ENCODE results near the gene GATA3. TPM values are rescaled to one million over a fixed set of nuclear protein-coding genes. Genes with fewer than 3 reads are reported as not detected.

GATA3 gene
- total and polyA plus RNA-seq, 2 experiments from 2014 or later, result 2.4 to 15.4 TPM

DNA sequence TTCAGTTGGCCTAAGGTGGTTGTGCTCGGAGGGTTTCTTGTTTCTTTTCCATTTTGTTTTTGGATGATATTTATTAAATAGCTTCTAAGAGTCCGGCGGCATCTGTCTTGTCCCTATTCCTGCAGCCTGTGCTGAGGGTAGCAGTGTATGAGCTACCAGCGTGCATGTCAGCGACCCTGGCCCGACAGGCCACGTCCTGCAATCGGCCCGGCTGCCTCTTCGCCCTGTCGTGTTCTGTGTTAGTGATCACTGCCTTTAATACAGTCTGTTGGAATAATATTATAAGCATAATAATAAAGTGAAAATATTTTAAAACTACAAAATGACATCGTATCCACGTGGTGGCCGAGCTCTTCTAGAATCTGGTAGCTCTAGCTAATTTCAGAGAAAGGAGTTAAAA lies 20.4 kb downstream of the GATA3 start:
- Histone ChIP-seq H4K20me1 (ENCODE audit: insufficient read depth, poor library complexity, severe bottlenecking) (no peaks in the 10 kb centered on the region), H2AFZ (no peak overlapping the region), H3K9me2 (replicated peaks; ENCODE audit: insufficient read depth) (no peaks in the 10 kb centered on the region), H3K27me3 (no peaks in the 10 kb centered on the region), H3K4me3 (no peak overlapping the region), H3K27ac (no peak overlapping the region), H3K36me3 (replicated peaks; ENCODE audit: insufficient read depth, low read depth) (no peaks in the 10 kb centered on the region), H3K79me2 (no peaks in the 10 kb centered on the region), H3K9me3 (ENCODE audit: low read depth) (no peaks in the 10 kb centered on the region), H3K4me2 (no peak overlapping the region), H3K4me1 (ENCODE audit: insufficient read depth) (no peaks in the 10 kb centered on the region)
- 94% methylated on average over 14 of the region's 14 CpGs for WGBS (ENCODE audit: low lambda C conversion rate, missing lambda C conversion rate)
- DNase-seq (ENCODE audit: low spot score), result no peak
- TF ChIP-seq EZH2 (IDR thresholded peaks at IDR 0.05; ENCODE audit: borderline replicate concordance) (no peak), EZH2phosphoT487 (IDR thresholded peaks at IDR 0.05; ENCODE audit: low read depth, severe bottlenecking, unreplicated experiment) (no peak), CTCF (IDR thresholded peaks at IDR 0.05; ENCODE audit: poor library complexity) (no peak)

DNA sequence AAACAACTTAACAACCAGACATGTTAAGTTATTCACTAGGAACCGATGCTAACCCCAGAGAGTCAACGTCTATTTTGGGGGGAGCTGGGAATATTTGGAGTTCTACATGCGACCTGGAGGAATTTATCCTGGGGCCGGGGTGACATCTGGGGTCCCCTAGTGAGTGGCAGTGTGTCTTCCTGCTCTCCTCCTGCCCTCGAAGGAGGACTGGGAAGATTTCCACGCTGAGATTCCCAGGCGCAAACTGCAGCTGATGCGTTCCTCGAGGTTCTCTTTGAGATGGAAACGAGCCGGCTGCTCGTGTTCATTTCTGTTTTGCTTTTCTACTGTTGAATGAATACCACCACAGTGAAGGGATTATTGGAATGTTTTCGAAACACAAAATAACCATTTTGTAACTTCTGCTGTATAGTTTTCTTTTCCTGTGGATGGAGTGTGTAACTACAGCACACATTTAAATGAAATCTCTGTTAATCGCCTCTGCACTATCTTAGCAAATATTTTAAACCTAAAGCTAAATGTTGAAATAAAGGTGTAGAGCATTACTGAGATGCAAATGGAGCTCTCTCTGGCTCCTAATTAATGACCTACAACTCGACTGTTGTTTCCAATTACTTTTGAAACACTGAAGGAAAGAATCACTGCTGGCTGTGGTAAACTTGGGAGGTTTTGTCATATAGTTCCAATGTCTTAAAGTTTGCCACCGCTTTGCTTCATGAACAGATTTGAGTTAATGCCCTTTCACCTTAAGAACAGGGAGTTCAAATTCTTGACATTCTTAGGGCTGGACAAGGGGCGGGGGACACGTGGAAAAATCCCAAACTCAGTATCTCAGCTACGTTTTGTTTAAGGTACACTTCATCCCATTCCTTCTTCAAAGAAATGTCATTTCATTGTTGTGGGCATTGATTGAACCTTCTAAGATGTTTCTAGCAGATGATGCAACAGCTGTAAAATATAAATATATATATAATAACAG lies 21.1 kb downstream of the GATA3 start:
- 59% methylated on average over 19 of the region's 19 CpGs for WGBS (ENCODE audit: low lambda C conversion rate, missing lambda C conversion rate)
- TF ChIP-seq EZH2 (IDR thresholded peaks at IDR 0.05; ENCODE audit: borderline replicate concordance), result no peak
- TF ChIP-seq EZH2phosphoT487 (IDR thresholded peaks at IDR 0.05; ENCODE audit: low read depth, severe bottlenecking, unreplicated experiment), result no peak

DNA sequence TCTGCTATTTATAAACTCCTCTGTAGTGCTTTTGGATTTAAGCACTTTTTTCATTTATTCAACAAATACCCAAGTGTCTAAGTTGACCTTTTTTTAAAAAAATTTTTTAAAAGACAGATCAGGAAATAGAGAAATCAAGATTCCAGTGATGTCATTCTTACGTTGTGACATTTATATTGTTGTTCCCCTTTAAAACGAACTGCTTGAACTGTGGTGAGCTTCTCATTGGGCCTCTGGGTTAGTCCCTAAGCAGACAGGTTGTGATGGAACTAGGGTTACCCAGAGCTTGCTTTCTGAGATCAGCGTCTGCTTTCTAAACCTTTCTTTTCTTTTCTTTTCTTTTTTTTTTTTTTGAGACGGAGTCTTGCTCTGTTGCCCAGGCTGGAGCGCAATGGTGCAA lies 22.4 kb downstream of the GATA3 start:
- TF ChIP-seq EZH2 (IDR thresholded peaks at IDR 0.05; ENCODE audit: borderline replicate concordance), result no peak
- no peak for TF ChIP-seq EZH2phosphoT487 (IDR thresholded peaks at IDR 0.05; ENCODE audit: low read depth, severe bottlenecking, unreplicated experiment)
- no peaks in the 10 kb centered on the region for H4K20me1 ChIP-seq (ENCODE audit: insufficient read depth, poor library complexity, severe bottlenecking)
- H3K4me3 ChIP-seq, result no peak overlapping the region
- no peak overlapping the region for H3K4me2 ChIP-seq
- no peak for DNase-seq (ENCODE audit: low spot score)
- no peaks in the 10 kb centered on the region for H3K79me2 ChIP-seq
- H3K36me3 ChIP-seq (replicated peaks; ENCODE audit: insufficient read depth, low read depth), result no peaks in the 10 kb centered on the region
- H3K9me2 ChIP-seq (replicated peaks; ENCODE audit: insufficient read depth), result no peaks in the 10 kb centered on the region
- no peak overlapping the region for H3K27ac ChIP-seq
- H2AFZ ChIP-seq, result no peak overlapping the region
- no peaks in the 10 kb centered on the region for H3K27me3 ChIP-seq
- 88% methylated on average over 3 of the region's 5 CpGs for WGBS (ENCODE audit: low lambda C conversion rate, missing lambda C conversion rate)
- H3K4me1 ChIP-seq (ENCODE audit: insufficient read depth), result no peaks in the 10 kb centered on the region
- H3K9me3 ChIP-seq (ENCODE audit: low read depth), result no peaks in the 10 kb centered on the region

More for the DNA sequence above, 21.1 kb downstream of the GATA3 start:
- Histone ChIP-seq H2AFZ (no peak overlapping the region), H4K20me1 (ENCODE audit: insufficient read depth, poor library complexity, severe bottlenecking) (no peaks in the 10 kb centered on the region), H3K9me3 (ENCODE audit: low read depth) (no peaks in the 10 kb centered on the region), H3K27ac (no peak overlapping the region), H3K79me2 (no peaks in the 10 kb centered on the region), H3K36me3 (replicated peaks; ENCODE audit: insufficient read depth, low read depth) (no peaks in the 10 kb centered on the region), H3K4me3 (no peak overlapping the region), H3K27me3 (no peaks in the 10 kb centered on the region), H3K4me2 (no peak overlapping the region), H3K4me1 (ENCODE audit: insufficient read depth) (no peaks in the 10 kb centered on the region), H3K9me2 (replicated peaks; ENCODE audit: insufficient read depth) (no peaks in the 10 kb centered on the region)
- no peak for DNase-seq (ENCODE audit: low spot score)

DNA sequence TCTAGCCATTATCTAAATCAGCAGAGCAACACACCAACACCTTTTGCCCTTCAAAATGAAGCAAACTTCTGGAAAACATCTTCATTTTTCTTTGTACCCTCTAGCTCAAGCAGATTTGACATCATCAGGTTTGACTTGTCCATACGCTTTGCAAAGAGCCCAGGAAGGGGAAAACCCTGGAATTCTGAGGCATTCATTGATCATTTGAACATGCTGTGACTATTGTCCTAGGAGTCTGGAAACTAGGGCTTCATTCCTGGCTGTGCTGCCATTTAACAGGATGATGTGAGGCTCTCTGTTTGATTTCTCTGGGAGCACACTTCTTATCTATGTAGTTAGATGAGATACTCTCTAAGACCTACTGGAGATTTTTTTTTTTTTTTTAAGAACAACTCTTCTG lies 23.5 kb downstream of the GATA3 start:
- no peaks in the 10 kb centered on the region for H3K36me3 ChIP-seq (replicated peaks; ENCODE audit: insufficient read depth, low read depth)
- no peaks in the 10 kb centered on the region for H4K20me1 ChIP-seq (ENCODE audit: insufficient read depth, poor library complexity, severe bottlenecking)
- no peak for DNase-seq (ENCODE audit: low spot score)
- no peaks in the 10 kb centered on the region for H3K9me3 ChIP-seq (ENCODE audit: low read depth)
- TF ChIP-seq CTCF (IDR thresholded peaks at IDR 0.05; ENCODE audit: poor library complexity) (no peak), EZH2phosphoT487 (IDR thresholded peaks at IDR 0.05; ENCODE audit: low read depth, severe bottlenecking, unreplicated experiment) (no peak), EZH2 (IDR thresholded peaks at IDR 0.05; ENCODE audit: borderline replicate concordance) (no peak)
- no peaks in the 10 kb centered on the region for H3K27me3 ChIP-seq
- H3K9me2 ChIP-seq (replicated peaks; ENCODE audit: insufficient read depth), result no peaks in the 10 kb centered on the region
- H3K4me2 ChIP-seq, result no peak overlapping the region
- 74% methylated on average over 1 of the region's 1 CpG for whole genome bisulfite sequencing (ENCODE audit: low lambda C conversion rate, missing lambda C conversion rate)
- no peaks in the 10 kb centered on the region for H3K79me2 ChIP-seq
- no peak overlapping the region for H3K27ac ChIP-seq
- no peaks in the 10 kb centered on the region for H3K4me1 ChIP-seq (ENCODE audit: insufficient read depth)
- H3K4me3 ChIP-seq, result no peak overlapping the region
- no peak overlapping the region for H2AFZ ChIP-seq

All from hepatocyte (in vitro differentiated cells).